Activated T-cell treated with anti-CD3 and anti-CD28 coated beads, Interleukin-2, amount 50 U/mL, for 24 hours (primary cell): ENCODE measurements around the gene EVI2B.
"Not testable (repeated sequence)": the region's sequence is repeated elsewhere in the genome, so short reads cannot be mapped to it uniquely, and the experiment has no call there.

Source experiments
- DNase-seq: peaks from one replicate; pipeline ENCODE4 v3.0.0-alpha.2; 2020
- H3K27ac Mint-ChIP-seq: 2 replicates; pipeline ENCODE4 v1.8.0; 2020; ENCODE audit warnings: mild to moderate bottlenecking, mixed read lengths
- H3K27me3 Mint-ChIP-seq: 2 replicates; pipeline ENCODE4 v1.8.0; 2020; ENCODE audit warnings: mixed read lengths
- H3K36me3 Mint-ChIP-seq: 2 replicates; pipeline ENCODE4 v1.8.0; 2020; ENCODE audit warnings: low read depth, mixed read lengths
- H3K4me1 Mint-ChIP-seq: 2 replicates; pipeline ENCODE4 v1.8.0; 2020; ENCODE audit warnings: low read depth, mixed read lengths
- H3K4me3 Mint-ChIP-seq: 2 replicates; pipeline ENCODE4 v1.8.0; 2020; ENCODE audit warnings: mild to moderate bottlenecking, moderate library complexity, mixed read lengths
- H3K9me3 Mint-ChIP-seq: 2 replicates; pipeline ENCODE4 v1.8.0; 2020; ENCODE audit warnings: mixed read lengths

Gene EVI2B, protein sequence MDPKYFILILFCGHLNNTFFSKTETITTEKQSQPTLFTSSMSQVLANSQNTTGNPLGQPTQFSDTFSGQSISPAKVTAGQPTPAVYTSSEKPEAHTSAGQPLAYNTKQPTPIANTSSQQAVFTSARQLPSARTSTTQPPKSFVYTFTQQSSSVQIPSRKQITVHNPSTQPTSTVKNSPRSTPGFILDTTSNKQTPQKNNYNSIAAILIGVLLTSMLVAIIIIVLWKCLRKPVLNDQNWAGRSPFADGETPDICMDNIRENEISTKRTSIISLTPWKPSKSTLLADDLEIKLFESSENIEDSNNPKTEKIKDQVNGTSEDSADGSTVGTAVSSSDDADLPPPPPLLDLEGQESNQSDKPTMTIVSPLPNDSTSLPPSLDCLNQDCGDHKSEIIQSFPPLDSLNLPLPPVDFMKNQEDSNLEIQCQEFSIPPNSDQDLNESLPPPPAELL

DNA sequence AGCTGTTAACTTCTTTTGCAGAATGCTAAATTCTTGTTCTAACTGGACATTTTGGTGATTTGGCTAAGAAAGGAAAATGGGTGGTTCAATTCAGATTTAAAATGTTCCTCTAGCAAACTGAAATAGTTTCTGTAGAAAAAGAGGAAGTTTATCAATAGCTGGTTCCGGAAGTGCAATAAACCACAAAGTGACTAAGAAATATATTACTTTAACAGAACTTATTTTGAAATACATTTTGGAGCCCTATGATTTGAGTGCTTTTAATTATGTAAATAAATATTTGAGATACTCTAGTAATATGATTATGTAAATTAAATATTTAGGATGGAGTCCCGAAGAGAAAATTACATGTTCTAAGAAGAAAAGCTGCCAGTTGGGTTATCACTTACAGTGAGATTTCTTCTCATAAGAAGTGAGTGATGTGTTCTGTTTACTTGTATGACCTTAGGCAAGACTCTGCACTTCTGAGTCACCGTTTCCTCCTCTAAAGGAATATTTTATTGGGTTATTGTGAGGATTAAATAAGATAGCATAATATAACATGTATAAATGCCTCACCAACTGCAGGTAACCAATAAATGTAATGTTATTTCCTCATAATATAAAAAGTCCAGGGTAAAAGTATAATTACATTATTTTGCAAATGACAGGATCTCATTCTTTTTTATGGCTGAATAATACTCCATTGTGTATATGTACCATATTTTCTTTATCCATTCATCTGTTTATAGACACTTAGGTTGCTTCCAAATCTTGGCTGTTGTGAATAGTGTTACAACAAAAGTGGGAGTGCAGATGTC lies at the start of gene EVI2B:
EVI2B (minus strand) TSS at position 73 of the 800 bp plus-strand sequence. CDS start 8,445 bp downstream, outside the sequence.
- Mint-ChIP-seq H3K9me3 (no peaks in the 10 kb centered on the region), H3K27ac (peak within 1 kb of the TSS; percentile 93), H3K4me1 (peaks cover 59% of the 10 kb centered on the region), H3K4me3 (peak within 1 kb of the TSS; percentile 81), H3K36me3 (peaks cover 17% of the 10 kb centered on the region), H3K27me3 (no peaks in the 10 kb centered on the region)
- DNase-seq, result no peak

DNA sequence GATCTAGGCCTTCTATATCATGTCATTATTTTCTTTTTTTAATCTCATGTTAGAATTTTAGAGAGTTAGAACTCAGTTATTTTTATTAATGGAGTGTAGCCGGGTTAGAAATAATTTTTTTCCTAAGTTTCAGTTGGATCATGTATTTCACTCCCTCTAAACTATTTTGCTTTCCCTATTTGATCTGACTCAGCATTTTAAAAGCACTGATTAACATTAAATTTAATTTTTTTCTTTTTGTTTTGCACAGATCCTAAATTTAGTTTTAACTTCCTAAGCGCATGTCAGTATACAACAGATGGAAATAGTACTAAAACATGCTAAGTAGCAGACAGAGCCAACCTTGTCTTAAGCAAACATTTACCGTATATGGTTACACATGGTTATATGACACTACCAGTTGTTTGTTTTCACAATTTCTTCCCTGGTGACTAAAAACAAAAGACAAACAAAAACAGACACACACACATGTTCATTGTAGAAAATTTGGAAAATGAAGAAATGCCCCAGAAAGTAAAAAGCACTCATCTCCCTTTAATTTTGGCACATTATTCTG lies 44.1 kb upstream of the EVI2B start:
- no peaks in the 10 kb centered on the region for H3K9me3 Mint-ChIP-seq
- no peaks in the 10 kb centered on the region for H3K27me3 Mint-ChIP-seq
- H3K36me3 Mint-ChIP-seq, result peaks cover 68% of the 10 kb centered on the region
- H3K4me1 Mint-ChIP-seq, result no peaks in the 10 kb centered on the region
- no peak for DNase-seq
- no peak overlapping the region for H3K4me3 Mint-ChIP-seq
- H3K27ac Mint-ChIP-seq, result no peak overlapping the region

DNA sequence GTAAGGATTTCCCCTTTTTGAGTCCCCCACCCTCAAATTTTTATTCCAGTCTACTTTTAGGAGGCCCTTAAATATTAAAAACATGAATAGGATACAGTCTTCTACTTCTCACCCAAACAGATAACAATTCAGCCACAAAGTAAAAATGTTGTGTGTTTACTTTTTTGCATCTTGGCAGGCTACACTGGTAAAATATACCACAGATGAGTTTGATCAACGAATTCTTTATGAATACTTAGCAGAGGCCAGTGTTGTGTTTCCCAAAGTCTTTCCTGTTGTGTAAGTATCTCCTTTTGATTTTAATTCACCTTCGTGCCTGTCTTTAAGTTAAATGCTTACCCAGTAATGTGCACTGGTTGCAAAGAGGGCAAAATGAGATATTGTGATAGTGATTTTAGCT lies 43.2 kb upstream of the EVI2B start:
- DNase-seq, result no peak
- Mint-ChIP-seq H3K4me3 (no peak overlapping the region), H3K36me3 (peaks cover 69% of the 10 kb centered on the region), H3K27ac (no peak overlapping the region), H3K4me1 (no peaks in the 10 kb centered on the region), H3K9me3 (no peaks in the 10 kb centered on the region), H3K27me3 (no peaks in the 10 kb centered on the region)

DNA sequence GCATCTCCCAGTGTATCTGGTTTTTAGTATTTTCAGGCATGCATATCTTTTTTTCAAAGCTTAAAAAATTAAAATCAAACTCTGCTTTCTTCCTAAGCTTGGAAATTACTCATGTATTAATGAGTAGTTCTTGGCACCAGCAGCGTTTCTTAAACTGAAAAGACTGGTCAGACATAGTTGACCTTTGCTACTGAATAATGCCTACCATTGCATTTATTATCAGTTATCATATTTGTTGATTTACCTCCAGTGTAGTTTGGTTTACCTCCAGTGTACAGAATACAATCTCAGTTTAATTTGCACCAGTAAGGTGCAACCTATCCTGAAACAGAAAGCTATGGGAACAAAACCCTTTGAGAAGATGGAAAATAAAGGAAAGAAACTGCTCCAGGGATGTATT lies 42.1 kb upstream of the EVI2B start:
- no peaks in the 10 kb centered on the region for H3K9me3 Mint-ChIP-seq
- H3K4me1 Mint-ChIP-seq, result no peaks in the 10 kb centered on the region
- H3K27ac Mint-ChIP-seq, result no peak overlapping the region
- peaks cover 72% of the 10 kb centered on the region for H3K36me3 Mint-ChIP-seq
- DNase-seq, result no peak
- H3K4me3 Mint-ChIP-seq, result no peak overlapping the region
- H3K27me3 Mint-ChIP-seq, result no peaks in the 10 kb centered on the region

DNA sequence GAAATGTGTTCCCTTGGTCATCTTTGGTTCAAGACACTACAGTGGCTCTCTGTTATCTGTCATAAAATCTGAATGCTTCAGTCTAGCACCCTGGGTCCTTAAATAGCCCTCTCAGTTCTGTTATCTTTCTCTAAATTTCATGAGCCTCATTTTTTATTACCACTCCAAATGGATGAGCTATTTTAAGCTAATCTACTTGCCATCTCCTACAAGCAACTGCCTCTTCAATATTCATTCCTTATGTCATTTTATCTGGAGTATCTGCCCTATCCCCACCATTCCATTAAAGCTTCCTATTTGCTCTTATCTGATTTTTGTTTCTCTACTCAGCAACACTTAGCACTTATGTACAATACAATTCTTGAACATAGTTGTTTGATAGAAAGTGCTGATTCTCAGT lies 35.6 kb upstream of the EVI2B start:
- H3K27ac Mint-ChIP-seq, result no peak overlapping the region
- DNase-seq, result no peak
- H3K4me1 Mint-ChIP-seq, result no peaks in the 10 kb centered on the region
- H3K4me3 Mint-ChIP-seq, result no peak overlapping the region
- H3K36me3 Mint-ChIP-seq, result peaks cover 51% of the 10 kb centered on the region
- H3K9me3 Mint-ChIP-seq, result no peaks in the 10 kb centered on the region
- H3K27me3 Mint-ChIP-seq, result no peaks in the 10 kb centered on the region

DNA sequence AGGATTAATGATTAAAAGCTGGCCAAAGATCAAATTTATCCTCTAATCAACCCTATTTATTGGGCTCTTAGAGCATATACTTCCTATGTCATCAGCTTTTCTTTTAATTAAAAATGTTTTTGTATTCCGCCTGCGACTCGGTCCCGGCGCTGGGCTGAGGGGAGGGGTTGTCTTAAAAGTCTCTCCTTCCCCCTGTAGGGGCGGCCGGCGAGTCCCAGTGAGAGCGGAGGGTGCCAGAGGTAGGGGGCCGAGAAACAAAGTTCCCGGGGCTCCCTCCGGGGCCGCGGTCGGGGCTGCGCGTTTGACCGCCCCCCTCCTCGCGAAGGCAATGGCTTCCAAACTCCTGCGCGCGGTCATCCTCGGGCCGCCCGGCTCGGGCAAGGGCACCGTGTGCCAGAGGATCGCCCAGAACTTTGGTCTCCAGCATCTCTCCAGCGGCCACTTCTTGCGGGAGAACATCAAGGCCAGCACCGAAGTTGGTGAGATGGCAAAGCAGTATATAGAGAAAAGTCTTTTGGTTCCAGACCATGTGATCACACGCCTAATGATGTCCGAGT lies 31.4 kb upstream of the EVI2B start:
- not testable (repeated sequence) for H3K9me3 Mint-ChIP-seq, H3K27me3 Mint-ChIP-seq, H3K27ac Mint-ChIP-seq, H3K4me1 Mint-ChIP-seq, DNase-seq, H3K4me3 Mint-ChIP-seq
- H3K36me3 Mint-ChIP-seq, result peaks cover 44% of the 10 kb centered on the region

DNA sequence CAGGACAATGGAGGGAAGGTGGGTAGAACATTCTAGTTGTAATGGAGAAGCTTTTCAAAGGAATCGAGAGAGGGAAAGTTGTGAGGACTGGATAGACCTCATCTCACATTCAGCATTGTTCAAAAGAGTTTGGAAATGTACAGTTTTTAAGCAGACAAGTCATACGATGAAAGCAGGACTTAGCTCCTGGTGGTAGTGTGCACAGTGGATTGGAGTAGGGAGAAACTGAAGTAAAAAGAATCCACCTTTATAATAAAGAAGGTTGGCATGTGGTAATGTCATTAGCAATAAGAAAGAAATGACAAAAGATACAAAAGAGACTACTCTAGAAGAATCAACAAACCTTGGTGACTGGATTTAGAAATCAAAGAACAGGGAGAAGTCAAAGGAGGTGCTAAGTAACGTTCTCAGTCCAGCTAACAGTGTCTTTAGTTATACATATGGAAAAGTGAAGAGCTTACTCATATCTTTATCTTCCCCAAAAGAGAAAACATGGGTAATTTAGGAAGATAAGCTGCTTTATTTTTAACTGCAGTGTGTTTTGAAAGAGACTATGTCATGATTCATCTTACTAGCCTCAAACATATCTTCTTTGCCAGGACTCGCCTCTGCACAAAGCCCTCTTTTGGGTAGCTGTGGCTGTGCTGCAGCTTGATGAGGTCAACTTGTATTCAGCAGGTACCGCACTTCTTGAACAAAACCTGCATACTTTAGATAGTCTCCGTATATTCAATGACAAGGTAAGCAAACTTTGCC lies 26.2 kb upstream of the EVI2B start:
- no peaks in the 10 kb centered on the region for H3K9me3 Mint-ChIP-seq
- H3K4me3 Mint-ChIP-seq, result no peak overlapping the region
- no peaks in the 10 kb centered on the region for H3K27me3 Mint-ChIP-seq
- DNase-seq, result no peak
- H3K36me3 Mint-ChIP-seq, result peaks cover 38% of the 10 kb centered on the region
- no peak overlapping the region for H3K27ac Mint-ChIP-seq
- H3K4me1 Mint-ChIP-seq, result peaks cover 2% of the 10 kb centered on the region

DNA sequence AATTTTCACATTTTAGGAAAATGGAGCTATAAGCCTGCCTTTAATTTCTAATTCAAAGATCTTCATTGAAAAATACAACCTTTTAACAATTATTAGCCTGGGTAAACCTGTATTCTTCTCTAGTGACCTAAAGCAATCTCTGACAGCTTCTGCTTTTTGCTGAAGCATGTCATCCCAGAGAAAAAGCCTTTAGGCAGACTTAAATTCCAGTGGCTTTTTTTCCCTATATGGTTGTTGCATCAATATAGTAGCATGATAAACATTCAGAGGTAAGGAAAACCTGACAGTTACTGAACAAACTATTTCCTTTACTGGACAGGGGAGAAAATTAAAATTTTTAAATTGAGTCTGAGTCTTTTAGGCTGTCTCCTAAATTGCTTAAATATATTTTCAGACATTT lies 15.4 kb upstream of the EVI2B start:
- H3K4me1 Mint-ChIP-seq, result peaks cover 34% of the 10 kb centered on the region
- peak overlapping the region; percentile 66 for H3K27ac Mint-ChIP-seq
- H3K9me3 Mint-ChIP-seq, result no peaks in the 10 kb centered on the region
- peaks cover 33% of the 10 kb centered on the region for H3K36me3 Mint-ChIP-seq
- no peak overlapping the region for H3K4me3 Mint-ChIP-seq
- no peaks in the 10 kb centered on the region for H3K27me3 Mint-ChIP-seq
- no peak for DNase-seq

DNA sequence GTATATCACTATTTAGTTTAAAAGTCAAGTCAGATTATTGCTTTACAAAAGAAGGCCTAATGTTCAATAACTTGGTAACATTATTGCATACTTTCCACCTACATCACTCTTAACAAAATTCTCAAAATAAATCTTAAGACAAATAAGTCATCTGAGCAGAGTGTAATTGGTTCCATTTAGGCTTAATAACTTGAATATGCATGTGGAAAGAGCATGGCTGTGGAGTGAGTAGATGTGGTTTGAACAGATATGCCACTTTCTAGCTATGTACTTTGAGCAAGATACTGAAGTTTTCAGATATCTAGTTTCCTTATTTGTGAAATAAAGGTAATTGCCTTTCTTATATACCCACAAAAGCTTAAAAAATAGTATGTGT lies 14.3 kb upstream of the EVI2B start:
- H3K36me3 Mint-ChIP-seq, result peaks cover 30% of the 10 kb centered on the region
- H3K27me3 Mint-ChIP-seq, result no peaks in the 10 kb centered on the region
- H3K9me3 Mint-ChIP-seq, result no peaks in the 10 kb centered on the region
- H3K27ac Mint-ChIP-seq, result peak overlapping the region; percentile 83
- peaks cover 39% of the 10 kb centered on the region for H3K4me1 Mint-ChIP-seq
- DNase-seq, result no peak
- no peak overlapping the region for H3K4me3 Mint-ChIP-seq

DNA sequence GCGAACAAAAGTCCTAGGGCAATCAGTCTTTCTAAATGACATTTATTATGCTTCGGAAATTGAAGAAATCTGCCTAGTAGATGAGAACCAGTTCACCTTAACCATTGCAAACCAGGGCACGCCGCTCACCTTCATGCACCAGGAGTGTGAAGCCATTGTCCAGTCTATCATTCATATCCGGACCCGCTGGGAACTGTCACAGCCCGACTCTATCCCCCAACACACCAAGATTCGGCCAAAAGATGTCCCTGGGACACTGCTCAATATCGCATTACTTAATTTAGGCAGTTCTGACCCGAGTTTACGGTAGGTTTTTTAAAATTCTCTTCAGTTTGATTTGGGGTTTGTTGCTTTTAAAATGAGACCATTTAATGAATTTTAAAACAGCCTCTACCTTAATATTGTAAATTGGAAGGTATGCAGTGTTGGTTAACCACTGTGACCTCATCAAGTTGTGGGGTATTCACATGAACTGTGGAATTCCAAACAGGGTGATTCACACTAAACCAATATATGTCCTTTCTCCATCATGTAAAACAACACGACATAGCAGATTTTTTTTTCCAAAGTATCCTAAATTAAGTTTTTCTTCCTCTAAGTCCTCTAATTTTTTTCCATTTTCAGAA lies 13.8 kb upstream of the EVI2B start:
- H3K27ac Mint-ChIP-seq, result peak overlapping the region; percentile 83
- no peak overlapping the region for H3K4me3 Mint-ChIP-seq
- no peaks in the 10 kb centered on the region for H3K9me3 Mint-ChIP-seq
- H3K27me3 Mint-ChIP-seq, result no peaks in the 10 kb centered on the region
- no peak for DNase-seq
- peaks cover 42% of the 10 kb centered on the region for H3K4me1 Mint-ChIP-seq
- H3K36me3 Mint-ChIP-seq, result peaks cover 30% of the 10 kb centered on the region

DNA sequence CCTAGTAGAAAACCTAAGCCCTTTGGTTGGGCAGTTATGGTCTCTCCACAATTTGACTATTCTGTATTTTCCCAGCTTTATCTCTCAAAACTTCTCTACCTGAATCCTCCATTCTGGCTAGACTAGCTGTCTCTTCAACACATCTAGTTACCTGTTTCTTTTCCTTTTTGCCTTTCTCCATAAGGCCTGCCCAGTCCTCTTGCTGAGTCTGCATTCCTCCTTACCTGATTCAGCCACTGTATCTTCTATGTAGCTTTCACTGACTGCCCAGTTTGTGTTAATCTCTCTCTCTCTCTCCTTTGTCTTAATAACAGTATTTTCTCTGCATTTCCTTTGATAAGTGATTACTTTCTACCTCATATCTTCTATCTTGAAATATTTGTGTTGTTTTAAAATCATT lies 9.7 kb upstream of the EVI2B start:
- H3K27ac Mint-ChIP-seq, result peak overlapping the region; percentile 1
- H3K36me3 Mint-ChIP-seq, result peaks cover 44% of the 10 kb centered on the region
- DNase-seq, result no peak
- no peak overlapping the region for H3K4me3 Mint-ChIP-seq
- peaks cover 41% of the 10 kb centered on the region for H3K4me1 Mint-ChIP-seq
- no peaks in the 10 kb centered on the region for H3K27me3 Mint-ChIP-seq
- H3K9me3 Mint-ChIP-seq, result no peaks in the 10 kb centered on the region

DNA sequence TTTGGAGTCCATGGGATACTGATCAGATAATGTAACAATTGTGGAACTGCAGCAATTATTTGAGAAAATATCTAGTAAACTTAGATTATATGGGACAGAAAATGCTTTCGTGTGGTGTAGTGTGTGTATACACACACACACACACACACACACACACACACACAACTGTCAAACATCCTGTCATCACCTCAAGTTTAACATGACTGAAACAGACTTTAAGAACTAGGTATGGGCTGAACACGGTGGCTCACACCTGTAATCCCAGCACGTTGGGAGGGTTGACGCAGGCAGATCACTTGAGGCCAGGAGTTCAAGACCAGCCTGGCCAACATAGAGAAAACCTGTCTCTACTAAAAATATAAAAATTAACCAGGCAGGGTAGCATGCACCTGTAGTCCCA lies 8.1 kb upstream of the EVI2B start:
- no peaks in the 10 kb centered on the region for H3K27me3 Mint-ChIP-seq
- H3K4me1 Mint-ChIP-seq, result peaks cover 39% of the 10 kb centered on the region
- H3K27ac Mint-ChIP-seq, result peak overlapping the region; percentile 92
- H3K9me3 Mint-ChIP-seq, result no peaks in the 10 kb centered on the region
- no peak for DNase-seq
- peak overlapping the region; percentile 69 for H3K4me3 Mint-ChIP-seq
- peaks cover 43% of the 10 kb centered on the region for H3K36me3 Mint-ChIP-seq

DNA sequence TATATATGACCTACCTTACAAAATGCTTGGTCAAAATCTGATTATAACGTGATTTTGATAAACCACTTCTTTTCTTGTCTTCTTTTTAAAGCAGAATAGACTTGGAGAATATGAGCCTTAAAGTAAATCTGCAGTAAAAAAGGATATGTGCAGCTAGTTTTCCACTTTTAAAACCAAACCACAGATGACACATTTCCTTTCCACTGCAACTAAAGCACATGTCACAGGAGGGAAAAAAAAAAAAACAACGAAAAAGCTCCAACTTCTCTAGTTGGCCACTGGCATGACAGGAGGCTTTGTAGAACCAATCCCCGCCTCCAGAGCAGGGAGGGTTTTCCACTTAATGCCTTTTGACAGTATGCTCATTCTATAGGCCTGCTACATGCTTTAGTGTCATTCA lies 7.6 kb upstream of the EVI2B start, which contains the start of gene EVI2A:
EVI2A (minus strand) TSS at position 142 of the 400 bp plus-strand sequence. CDS start 2,609 bp downstream, outside the sequence.
- peak within 1 kb of the TSS; percentile 92 for H3K27ac Mint-ChIP-seq
- no peaks in the 10 kb centered on the region for H3K9me3 Mint-ChIP-seq
- no peaks in the 10 kb centered on the region for H3K27me3 Mint-ChIP-seq
- H3K4me3 Mint-ChIP-seq, result peak within 1 kb of the TSS; percentile 69
- peaks cover 39% of the 10 kb centered on the region for H3K36me3 Mint-ChIP-seq
- peaks cover 44% of the 10 kb centered on the region for H3K4me1 Mint-ChIP-seq
- DNase-seq, result peak; percentile 58
